Ovary (tissue), 9 donors: Measurements from ENCODE around the gene PPFIA2. TPM values are rescaled to one million over a fixed set of nuclear protein-coding genes. Genes with fewer than 3 reads are reported as not detected.

Source experiments
- DNase-seq, 5 donors: peaks; one replicate each; pipeline ENCODE4 v3.0.0-alpha.2; 2019 to 2020
- H3K27ac ChIP-seq, 2 donors: fragments of 200-600 bp; one replicate each; pipeline versions ENCODE4 v1.5.1 to v1.8.0; 2019 to 2022
- H3K27me3 ChIP-seq: fragments of 200-600 bp; one replicate; pipeline ENCODE4 v1.8.0; 2022
- H3K36me3 ChIP-seq: fragments of 200-600 bp; sonication (generic); one replicate; pipeline ENCODE4 v1.5.1; 2019
- H3K4me1 ChIP-seq: one replicate; pipeline ENCODE4 v1.8.1; 2013; ENCODE audit warnings: mild to moderate bottlenecking, moderate library complexity; ENCODE audit not compliant: insufficient read depth
- H3K4me3 ChIP-seq: fragments of 200-600 bp; sonication (generic); one replicate; pipeline ENCODE4 v1.5.1; 2017
- H3K9me3 ChIP-seq, 2 donors: fragments of 200-600 bp in 1 of 2; sonication (generic) in 1 of 2; one replicate each; pipeline versions ENCODE4 v1.5.1 to v1.8.1; 2013 to 2019; ENCODE audit warnings: mild to moderate bottlenecking in 1 of 2, moderate library complexity in 1 of 2
- EP300 ChIP-seq: sonication (generic); formaldehyde crosslinking; IDR thresholded peaks from one replicate; pipeline ENCODE4 v1.6.1; 2017; ENCODE audit warnings: antibody characterized with exemption
- POLR2A ChIP-seq: fragments of 450-650 bp; IDR thresholded peaks from one replicate; pipeline ENCODE4 v1.6.1; 2017; ENCODE audit warnings: antibody characterized with exemption, mild to moderate bottlenecking, moderate library complexity
- WGBS, 3 donors: extraction: QIAGEN DNeasy Blood & Tissue Kit in 1 of 3; methylation state at CpG; one replicate each; pipeline versions ENCODE4 v1.1.5 to v1.1.7; 2013 to 2017; 5-methylcytosine and 5-hydroxymethylcytosine counted together
- intact Hi-C, 4 donors: fragments of 100-400 bp; cut with DNase I; formaldehyde crosslinking; loops; one replicate each; pipeline versions ENCODE4 v1.11.0 to v1.15.1; 2022 to 2023
- polyA plus RNA-seq, 2 donors: library from polyadenylated mRNA; stranded (reverse); fragments of 200-250 nt in 1 of 2; fragments of 350-450 nt in 1 of 2; fragmentation: Illumina TruSeq in 1 of 2; extraction: RNeasy Lipid Tissue Mini Kit (QIAGEN cat#74804) in 1 of 2; gene quantifications; one replicate each; pipeline ENCODE4 v1.2.3, GENCODE V29; 2013 to 2014
- total RNA-seq, 7 donors: library from RNA; depleted of rRNA in 2 of 7; stranded (reverse); fragments of >200 nt in 2 of 7; fragmentation: NEBNext Ultra II Directional in 3 of 7; extraction: Animal tissue kit (Norgen Biotek cat#: 25700) in 3 of 7; gene quantifications; one replicate each; pipeline versions ENCODE4 v1.1.0 to v1.2.4, GENCODE V29; 2016 to 2023
- TF ChIP-seq, protein P1 (sequence below), 3 donors: fragments of 450-650 bp in 2 of 3; fragments of 200-600 bp in 1 of 3; IDR thresholded peaks; one replicate each; pipeline versions ENCODE4 v1.5.1 to v1.8.0; 2016 to 2022; ENCODE audit warnings: antibody characterized with exemption in 3 of 3, mild to moderate bottlenecking in 1 of 3
- donor health status: DM: no; HTN: no; CAD: no; lungs with moderate emphysema.
- donor health status: DM: no; HTN: no; CAD: no.
- donor health status: Bipolar disorder and iron deficiency.
- donor health status: DM: yes; HTN: yes; CAD: no.
- donor health status: DM: no; HTN: no; CAD: no.
- donor health status: DM: yes; HTN: yes; CAD: no.

The PPFIA2 gene
- total and polyA plus RNA-seq, 9 donors, result 0.99 to 8.3 (median 3.4) TPM

DNA sequence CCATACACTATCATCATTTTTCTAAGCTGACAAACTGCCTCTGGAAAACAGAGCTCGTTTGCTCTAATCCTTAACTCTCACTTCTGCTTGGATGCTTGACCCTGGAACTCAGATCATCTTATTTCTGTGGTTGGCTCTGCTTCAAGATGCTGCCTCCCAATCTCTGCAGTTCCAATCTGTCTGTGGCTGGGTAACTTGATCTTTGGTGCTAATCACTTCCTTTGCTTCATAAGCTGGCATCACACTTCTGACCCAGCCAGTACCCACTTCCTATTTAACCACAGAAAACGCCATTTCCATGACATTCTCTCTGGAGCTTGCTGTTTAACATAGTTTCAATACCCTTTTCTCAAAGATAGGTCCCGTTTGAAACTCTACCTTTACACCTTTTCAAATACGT, 427.1 kb downstream of the PPFIA2 start:
- H3K27me3 ChIP-seq, result no peaks in the 10 kb centered on the region
- WGBS, 3 donors, result 59 to 69% (median 62%) methylated on average over 4 of the region's 4 CpGs

DNA sequence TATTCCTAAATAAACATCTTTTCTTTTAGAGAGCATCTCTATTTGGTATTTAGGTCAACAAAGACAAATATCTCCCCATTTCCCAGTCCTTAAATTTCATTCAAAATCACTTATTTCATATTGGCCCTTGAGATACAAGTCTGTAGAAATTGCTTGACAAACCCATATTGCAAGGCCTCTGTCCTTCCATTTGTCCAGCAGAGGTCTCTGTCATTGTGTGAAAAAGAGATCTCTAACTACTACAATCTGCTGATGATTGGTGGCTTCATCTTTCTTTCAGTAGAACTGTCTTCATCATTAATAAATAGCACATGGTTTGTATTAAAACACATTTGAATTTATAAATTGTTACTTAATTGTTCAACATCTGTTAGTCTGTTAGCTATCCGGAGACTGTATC, 428.7 kb downstream of the PPFIA2 start:
- TF ChIP-seq POLR2A (no peak), EP300 (no peak)
- TF ChIP-seq, protein P1, sequence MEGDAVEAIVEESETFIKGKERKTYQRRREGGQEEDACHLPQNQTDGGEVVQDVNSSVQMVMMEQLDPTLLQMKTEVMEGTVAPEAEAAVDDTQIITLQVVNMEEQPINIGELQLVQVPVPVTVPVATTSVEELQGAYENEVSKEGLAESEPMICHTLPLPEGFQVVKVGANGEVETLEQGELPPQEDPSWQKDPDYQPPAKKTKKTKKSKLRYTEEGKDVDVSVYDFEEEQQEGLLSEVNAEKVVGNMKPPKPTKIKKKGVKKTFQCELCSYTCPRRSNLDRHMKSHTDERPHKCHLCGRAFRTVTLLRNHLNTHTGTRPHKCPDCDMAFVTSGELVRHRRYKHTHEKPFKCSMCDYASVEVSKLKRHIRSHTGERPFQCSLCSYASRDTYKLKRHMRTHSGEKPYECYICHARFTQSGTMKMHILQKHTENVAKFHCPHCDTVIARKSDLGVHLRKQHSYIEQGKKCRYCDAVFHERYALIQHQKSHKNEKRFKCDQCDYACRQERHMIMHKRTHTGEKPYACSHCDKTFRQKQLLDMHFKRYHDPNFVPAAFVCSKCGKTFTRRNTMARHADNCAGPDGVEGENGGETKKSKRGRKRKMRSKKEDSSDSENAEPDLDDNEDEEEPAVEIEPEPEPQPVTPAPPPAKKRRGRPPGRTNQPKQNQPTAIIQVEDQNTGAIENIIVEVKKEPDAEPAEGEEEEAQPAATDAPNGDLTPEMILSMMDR (IDR thresholded peaks at IDR 0.05), result no peak
- no peaks in the 10 kb centered on the region for H3K36me3 ChIP-seq
- WGBS, 3 donors, result 93 to 95% (median 93%) methylated on average over 1 of the region's 1 CpG

More for the DNA sequence above, 427.1 kb downstream of the PPFIA2 start:
- intact Hi-C loops, result no loop called here
- Histone ChIP-seq H3K27ac (no peak overlapping the region), H3K9me3 (no peaks in the 10 kb centered on the region), H3K36me3 (no peaks in the 10 kb centered on the region), H3K4me1 (no peaks in the 10 kb centered on the region), H3K4me3 (no peak overlapping the region)
- DNase-seq, result no peak
- TF ChIP-seq, protein P1 (IDR thresholded peaks at IDR 0.05), result no peak
- TF ChIP-seq EP300, result no peak
- no peak for TF ChIP-seq POLR2A

DNA sequence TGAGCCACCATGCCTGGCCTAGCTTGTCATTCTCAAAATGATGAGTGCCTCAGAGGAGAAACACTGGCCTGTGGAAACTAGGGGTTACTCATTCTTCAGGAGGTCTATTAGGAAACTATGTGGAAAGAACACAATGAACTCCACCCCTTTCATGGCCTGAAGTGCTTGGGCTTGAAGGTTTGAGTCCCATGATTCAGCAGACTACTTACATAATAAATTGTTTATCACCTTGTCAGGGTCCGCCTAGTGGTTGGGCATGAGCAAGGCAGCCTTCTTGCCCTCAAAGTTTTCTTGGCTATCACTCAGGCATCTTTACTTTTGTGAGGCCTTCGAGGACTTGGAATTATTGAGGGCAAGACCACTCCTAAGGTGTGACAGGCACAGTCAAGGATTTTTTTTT, 430.1 kb downstream of the PPFIA2 start:
- no peak for DNase-seq
- Histone ChIP-seq H3K27ac (no peak overlapping the region), H3K4me3 (no peak overlapping the region), H3K27me3 (no peaks in the 10 kb centered on the region), H3K4me1 (no peaks in the 10 kb centered on the region), H3K36me3 (no peaks in the 10 kb centered on the region), H3K9me3 (no peaks in the 10 kb centered on the region)
- intact Hi-C loops, result no loop called here
- TF ChIP-seq, protein P1 (IDR thresholded peaks at IDR 0.05), result no peak
- no peak for TF ChIP-seq POLR2A
- TF ChIP-seq EP300, result no peak
- 90 to 94% (median 91%) methylated on average over 2 of the region's 2 CpGs for WGBS, 3 donors

More for the DNA sequence above, 428.7 kb downstream of the PPFIA2 start:
- no peak overlapping the region for H3K4me3 ChIP-seq
- intact Hi-C loops, result no loop called here
- H3K27me3 ChIP-seq, result no peaks in the 10 kb centered on the region
- H3K9me3 ChIP-seq, result no peaks in the 10 kb centered on the region
- H3K27ac ChIP-seq, result no peak overlapping the region
- H3K4me1 ChIP-seq, result no peaks in the 10 kb centered on the region
- DNase-seq, result no peak

DNA sequence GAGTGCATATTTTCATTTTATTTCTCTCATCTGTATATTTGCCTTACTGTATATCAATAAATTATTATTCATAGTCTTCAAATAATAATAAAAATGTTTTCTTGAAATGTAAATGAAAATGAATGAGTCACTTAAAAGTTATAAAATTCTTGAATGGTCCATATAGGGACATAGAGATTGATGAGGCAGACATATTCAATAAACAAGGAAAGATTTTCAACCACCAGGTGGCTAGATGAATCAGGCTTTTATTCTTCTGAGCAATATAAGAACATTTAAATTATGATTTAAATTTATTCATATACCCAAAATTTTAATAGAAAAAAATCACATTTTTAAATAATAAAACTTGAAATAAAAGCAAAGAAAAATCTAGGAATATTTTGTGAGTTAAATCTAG, 431.7 kb downstream of the PPFIA2 start:
- TF ChIP-seq POLR2A (no peak), EP300 (no peak)
- TF ChIP-seq, protein P1 (IDR thresholded peaks at IDR 0.05), result no peak
- DNase-seq, result no peak
- no peaks in the 10 kb centered on the region for H3K36me3 ChIP-seq
- no peaks in the 10 kb centered on the region for H3K4me1 ChIP-seq
- H3K4me3 ChIP-seq, result no peak overlapping the region
- intact Hi-C loops, result no loop called here
- H3K27me3 ChIP-seq, result no peaks in the 10 kb centered on the region
- H3K9me3 ChIP-seq, result no peaks in the 10 kb centered on the region
- H3K27ac ChIP-seq, result no peak overlapping the region

DNA sequence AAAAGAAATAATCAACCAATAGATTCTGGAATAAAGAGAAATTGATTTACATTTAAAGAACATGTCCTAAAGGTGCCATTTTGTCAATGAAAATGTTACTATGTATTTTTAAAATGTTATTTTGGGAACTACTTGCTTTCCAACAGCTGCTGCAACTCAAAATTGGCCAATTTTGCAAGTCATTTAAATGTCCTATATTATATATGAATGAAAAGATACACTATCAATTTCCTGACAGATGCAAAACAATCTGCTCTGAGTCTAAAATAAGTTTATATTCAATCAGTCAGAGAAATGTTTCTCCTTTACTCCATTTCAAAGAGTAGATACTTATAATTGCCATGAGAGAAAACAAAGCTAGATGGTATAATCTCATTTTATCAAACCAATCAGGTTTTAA, 434.1 kb downstream of the PPFIA2 start:
- H3K4me1 ChIP-seq, result no peaks in the 10 kb centered on the region
- no peak for DNase-seq
- H3K4me3 ChIP-seq, result no peak overlapping the region
- no peak overlapping the region for H3K27ac ChIP-seq
- H3K36me3 ChIP-seq, result no peaks in the 10 kb centered on the region
- TF ChIP-seq EP300, result no peak
- TF ChIP-seq, protein P1 (IDR thresholded peaks at IDR 0.05), result no peak
- no peak for TF ChIP-seq POLR2A
- H3K9me3 ChIP-seq, result no peaks in the 10 kb centered on the region
- intact Hi-C loops, result no loop called here
- no peaks in the 10 kb centered on the region for H3K27me3 ChIP-seq
